Fibroblast of lung (primary cell): ENCODE results near the gene TRIM32.

Source experiments
- CTCF ChIP-seq, 2 donors: IDR thresholded peaks in 1 of 2; conservative IDR thresholded peaks in 1 of 2; 1 replicate in 1 of 2; 2 replicates in 1 of 2; pipeline ENCODE4 v1.5.1; 2011 to 2012; ENCODE audit warnings: low read length in 2 of 2, control low read depth in 1 of 2, inconsistent platforms in 1 of 2, low read depth in 1 of 2, mild to moderate bottlenecking in 1 of 2
- EZH2 ChIP-seq: IDR thresholded peaks from 2 replicates; pipeline ENCODE4 v1.5.1; 2012; ENCODE audit warnings: low read length, control low read depth, mild to moderate bottlenecking; ENCODE audit errors: missing control alignments

- no peak for TF ChIP-seq CTCF (conservative IDR thresholded peaks at IDR 0.05 in 1 of 2, IDR thresholded peaks at IDR 0.05 in 1 of 2; ENCODE audit: low read depth in 1 of 2, low read length in 2 of 2)
- no peak for TF ChIP-seq EZH2
Measured at GRCh38 chr9:116687074-116687753, at the start of gene TRIM32.
